NCI-H187 (cell line): ENCODE measurements around the gene TMTC3.
A peak's percentile ranks its signal among the peaks of the same experiment; 100 is the strongest.
"Not testable (repeated sequence)": the region's sequence is repeated elsewhere in the genome, so short reads cannot be mapped to it uniquely, and the experiment has no call there.

Experiments
- DNase-seq, 2 experiments: peaks; one replicate each; lab custom pipeline; 2025; lab: John Stamatoyannopoulos, UW

The TMTC3 gene

DNA sequence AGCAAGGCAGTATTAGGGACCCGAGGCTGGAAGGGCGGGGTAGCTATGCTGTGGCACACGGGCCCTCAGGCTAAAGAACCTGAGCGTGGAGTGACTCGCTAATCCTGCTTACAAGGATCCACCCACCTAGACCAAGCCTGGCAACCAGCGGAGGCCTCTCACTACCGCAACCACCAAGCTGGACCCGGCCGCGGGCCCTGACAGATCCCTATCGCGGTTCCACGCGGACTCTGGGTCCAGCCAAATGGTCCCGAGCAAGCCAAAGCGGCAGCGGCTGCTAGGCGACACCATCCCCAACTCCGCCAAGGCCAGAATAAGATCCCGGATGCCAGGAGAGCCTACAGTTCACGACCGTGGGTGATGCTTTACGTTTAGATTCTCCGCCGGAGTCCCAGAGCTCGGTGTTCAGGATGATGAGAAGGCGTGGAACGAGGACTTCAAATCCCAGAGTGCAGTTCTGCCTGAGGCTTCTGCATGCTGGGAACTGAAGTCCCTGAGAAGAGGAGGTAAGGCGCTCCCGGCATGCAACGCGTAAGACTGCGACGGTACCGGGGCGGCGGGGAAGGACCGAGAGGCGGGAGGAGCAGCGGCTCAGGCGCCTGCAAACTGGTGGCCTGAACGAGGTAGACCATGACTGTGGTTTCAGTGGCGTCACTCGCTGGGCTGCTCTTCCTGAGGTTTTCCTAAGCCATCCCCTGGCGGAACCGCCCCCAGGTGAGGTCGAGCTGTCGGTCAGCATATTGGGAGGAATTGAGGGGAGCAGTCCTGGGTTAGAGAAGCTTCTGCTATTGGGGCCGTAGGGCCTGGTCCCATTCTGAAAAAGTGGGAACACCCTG lies at the start of gene TMTC3, which contains the start of gene CEP290:
Gene TMTC3, plus strand, starts transcription at position 534 of the 836 bp plus-strand sequence. CDS start 6,009 bp downstream, outside the sequence.
Gene CEP290, minus strand, starts transcription at position 315 of the 836 bp plus-strand sequence. CDS start 781 bp downstream, outside the sequence.
- peak; percentile 92 to 98 for DNase-seq

DNA sequence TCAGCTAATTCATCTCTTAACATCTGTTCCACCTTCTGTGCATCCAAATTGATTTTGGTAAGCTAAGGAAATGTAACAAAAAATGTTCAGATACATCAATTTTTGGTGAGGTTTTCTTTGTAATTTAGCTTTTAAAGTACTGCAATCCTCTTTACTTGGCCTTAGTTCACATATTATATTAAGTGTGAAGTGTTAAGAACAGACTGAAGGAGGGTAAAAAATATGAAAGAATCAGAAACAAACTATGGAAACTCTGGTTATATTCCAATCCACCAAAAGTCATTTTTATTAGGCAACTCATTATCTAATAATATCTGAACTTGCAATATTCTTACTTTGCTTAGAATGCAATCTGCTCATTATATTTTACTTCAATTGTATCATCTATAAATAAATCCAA lies 49.3 kb upstream of the TMTC3 start:
- DNase-seq: no peak

GRCh38 chr12:88093573-88093972 lies 48.5 kb upstream of the TMTC3 start:
- DNase-seq: no peak

DNA sequence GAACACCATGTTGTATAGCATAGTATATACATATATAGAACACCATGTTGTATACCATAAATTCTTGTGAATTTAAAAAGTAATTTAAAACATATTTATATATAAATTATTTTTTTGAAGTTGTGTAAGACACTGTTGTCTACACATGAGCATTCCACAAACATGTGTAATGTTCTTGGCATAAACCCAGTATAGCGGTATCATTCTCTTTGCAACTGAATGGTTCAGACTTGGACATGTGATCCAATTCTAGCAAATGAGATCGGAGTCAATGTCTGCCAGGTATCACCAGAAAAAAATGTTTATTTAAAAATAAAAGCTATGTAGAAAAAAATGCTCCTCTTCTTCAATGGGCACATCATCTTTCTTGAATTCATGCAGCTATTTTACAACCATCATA lies 34.1 kb upstream of the TMTC3 start:
- DNase-seq: no peak

DNA sequence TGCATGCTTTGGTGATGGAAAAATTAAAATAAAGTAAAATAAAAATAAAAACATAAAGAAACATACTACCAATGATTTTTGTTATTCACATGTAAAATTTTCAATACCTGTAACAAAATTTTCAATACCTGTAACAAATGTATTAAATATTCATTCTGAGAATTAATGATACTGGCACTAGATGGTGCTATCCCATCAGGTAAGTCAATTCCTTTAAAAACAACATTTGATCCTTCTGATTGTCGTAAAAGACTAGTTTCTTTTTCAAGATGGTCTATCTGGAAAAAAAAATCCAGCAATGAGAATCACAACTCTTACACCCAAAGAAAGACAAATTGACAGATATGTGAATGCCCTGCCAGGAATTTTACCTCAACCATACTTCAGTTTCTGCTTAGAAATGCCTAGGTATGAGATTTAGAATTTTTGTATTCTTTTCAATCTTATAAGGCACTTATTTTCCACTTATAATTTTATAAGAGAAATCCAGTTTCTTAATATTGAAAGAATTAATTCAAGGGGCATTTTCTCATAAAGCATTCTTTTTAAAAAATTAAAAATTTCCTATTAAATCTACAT lies 30.9 kb upstream of the TMTC3 start:
- peak in 1 of 2 experiments; percentile 0 for DNase-seq

DNA sequence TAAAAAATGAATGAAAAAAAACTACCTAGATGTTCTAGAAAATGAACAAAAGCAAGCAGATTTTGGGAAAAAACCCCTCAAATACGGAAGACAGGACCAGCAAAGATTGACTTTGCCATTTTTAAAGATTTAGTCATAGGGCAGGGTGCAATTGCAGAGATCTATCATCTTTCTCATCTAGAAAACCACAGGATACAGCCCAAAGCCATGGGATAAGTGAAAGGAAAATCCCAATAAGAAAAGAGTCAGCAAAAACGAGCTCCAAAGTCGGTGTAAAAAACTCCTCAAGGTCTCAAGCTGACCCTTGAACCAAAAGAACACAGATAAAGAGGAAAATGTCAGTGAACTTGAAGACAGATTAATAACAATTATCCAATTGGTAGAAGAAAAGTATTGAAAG lies 28.2 kb upstream of the TMTC3 start:
- no peak for DNase-seq

- DNase-seq: no peak
Measured at GRCh38 chr12:88122666-88123065, 19.4 kb upstream of the TMTC3 start.

DNA sequence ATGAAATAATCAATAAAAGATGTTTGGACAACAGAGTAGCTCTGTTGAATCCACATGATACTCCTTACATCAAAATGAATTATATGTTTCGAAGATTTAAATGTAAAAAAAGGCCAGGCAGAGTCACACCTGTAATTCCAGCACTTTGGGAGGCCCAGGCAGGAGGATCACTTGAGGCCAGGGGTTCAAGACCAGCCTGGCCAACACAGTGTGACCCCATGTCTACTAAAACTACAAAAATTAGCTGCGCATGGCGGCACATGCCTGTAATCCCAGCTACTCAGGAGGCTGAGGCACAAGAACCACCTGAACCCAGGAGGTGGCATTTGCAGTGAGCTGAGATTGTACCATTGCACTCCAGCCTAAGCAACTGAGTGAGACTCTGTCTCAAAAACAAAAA lies 15.0 kb upstream of the TMTC3 start:
- no peak for DNase-seq

- DNase-seq: no peak
Measured at GRCh38 chr12:88127855-88128254, 14.3 kb upstream of the TMTC3 start.

DNA sequence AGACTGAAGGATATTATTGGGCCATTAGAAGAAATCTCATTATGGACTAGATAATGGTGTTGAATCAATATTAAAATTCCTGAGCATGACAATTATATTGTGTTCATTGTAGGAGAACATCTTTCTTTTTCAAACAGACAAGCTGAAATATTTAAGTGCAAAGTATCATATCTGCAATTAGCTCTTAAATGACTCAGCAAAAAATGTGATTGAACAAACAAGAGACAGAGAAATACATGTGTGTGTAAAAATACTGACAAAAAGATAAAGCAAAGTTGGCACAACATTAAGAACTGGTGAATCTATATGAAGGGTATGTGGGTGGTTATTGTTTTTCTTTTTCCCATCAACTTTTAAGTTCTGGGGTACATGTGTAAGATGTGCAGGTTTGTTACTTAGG lies 9.7 kb upstream of the TMTC3 start:
- DNase-seq: no peak

DNA sequence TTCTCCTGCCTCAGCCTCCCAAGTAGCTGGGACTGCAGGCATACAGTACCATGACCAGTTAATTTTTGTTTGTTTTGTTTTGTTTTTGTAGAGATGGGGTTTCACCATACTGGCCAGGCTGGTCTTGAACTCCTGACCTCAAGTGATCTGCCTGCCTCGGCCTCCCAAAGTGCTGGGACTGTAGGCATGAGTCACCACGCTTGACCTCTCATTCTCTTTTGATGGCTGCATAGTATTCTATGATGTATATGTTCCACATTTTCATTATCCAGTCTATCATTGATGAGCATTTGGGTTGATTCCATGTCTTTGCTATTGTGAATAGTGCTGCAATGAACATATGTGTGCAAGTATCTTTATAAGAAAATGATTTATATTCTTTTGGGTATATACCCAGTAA lies 8.9 kb upstream of the TMTC3 start:
- DNase-seq: not testable (repeated sequence)

GRCh38 chr12:88139711-88140110 lies 2.4 kb upstream of the TMTC3 start:
- not testable (repeated sequence) for DNase-seq

- no peak for DNase-seq
Measured at GRCh38 chr12:88141425-88141773, 708 bp upstream of the TMTC3 start.

- peak in 1 of 2 experiments; percentile 53 for DNase-seq
Measured at GRCh38 chr12:88142610-88142991, 494 bp downstream of the TMTC3 start.

GRCh38 chr12:88144037-88144436 lies 1.9 kb downstream of the TMTC3 start:
- no peak for DNase-seq

DNA sequence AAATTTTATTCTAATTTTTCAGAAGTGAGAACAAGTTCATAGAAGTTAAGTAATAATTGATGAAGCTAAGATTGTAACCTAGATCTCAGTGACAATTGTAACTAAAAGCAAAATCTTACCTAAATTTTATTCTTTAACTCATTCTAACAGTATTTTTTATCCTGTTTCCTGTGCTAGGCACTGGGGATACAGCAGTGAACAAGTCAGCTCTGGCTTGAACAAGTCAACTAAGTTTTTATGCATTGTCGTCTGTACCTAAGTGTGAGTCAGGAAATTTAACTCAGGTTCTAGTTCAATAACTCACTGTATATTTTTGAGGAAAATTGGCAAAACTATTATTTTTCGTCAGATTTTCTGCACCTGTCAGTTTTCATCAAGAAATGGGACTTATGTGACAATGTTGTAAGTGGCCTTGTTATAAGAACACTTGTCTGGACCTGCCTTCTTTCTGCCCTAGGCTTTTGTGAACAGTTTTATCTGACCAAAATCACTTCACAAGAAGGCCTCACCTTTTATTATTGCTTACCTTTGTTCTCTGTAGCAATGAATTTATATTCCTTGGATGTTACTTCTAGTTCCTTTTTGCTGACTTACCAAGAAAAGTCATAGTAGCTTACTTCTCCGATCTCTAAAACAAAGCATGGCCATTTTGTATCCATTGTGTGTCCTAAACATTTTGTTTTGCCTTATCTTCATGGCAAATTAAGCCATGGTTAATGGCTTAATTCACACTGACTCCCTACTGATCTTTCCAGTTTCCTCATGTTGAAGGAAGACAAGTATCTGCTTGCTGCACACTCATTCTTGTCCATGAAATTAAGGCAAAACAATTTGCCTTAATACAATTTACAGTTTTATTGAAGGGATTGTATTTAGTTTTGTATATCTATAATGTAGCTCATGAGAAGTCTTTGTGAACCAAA lies 2.7 kb downstream of the TMTC3 start:
- DNase-seq: no peak

- no peak for DNase-seq
Measured at GRCh38 chr12:88145567-88146505, 3.7 kb downstream of the TMTC3 start.

GRCh38 chr12:88150063-88150462 lies 8.0 kb downstream of the TMTC3 start:
- DNase-seq: no peak

DNA sequence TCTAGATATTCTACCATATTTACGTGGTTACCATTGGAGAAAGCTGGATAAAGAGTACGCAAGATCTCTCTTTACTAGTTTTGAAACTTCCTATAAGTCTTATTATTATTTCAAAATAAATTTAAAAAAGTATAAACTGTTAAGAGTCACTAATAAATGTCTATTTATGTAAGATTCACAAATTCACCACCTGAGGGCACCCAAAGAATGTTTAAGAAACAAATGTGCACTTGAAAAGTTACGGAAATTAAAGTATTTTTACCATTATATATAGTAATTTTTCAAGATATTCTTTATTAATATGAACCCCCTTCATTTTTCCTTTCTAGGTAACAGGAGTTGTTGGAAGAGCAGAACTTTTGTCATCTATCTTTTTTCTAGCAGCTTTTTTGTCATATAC lies 11.9 kb downstream of the TMTC3 start:
- no peak for DNase-seq

- no peak for DNase-seq
Measured at GRCh38 chr12:88156075-88156654, 14.1 kb downstream of the TMTC3 start.

DNA sequence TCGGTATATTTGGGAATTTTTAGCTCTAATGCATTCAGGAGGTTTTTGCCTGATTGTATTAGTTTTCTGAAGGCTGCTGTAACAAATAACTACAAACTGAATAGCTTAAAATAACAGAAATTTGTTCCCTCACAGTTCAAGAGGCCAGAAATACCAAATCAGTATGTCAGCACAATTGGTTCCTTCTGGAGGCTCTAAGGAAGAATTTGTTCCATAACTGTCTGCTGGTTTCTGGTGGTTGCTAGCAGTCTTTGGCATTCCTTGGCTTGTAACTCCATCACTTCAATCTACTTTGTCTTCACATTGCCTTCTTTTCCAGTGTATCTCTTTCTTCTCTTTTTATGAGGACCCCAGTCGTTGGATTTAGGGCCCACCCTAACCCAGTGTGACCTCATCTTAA lies 21.3 kb downstream of the TMTC3 start:
- no peak for DNase-seq
